ENCODE measurements around the gene DPPA2.

The DPPA2 gene

GRCh38 chr3:109278546-109278945, 37.8 kb downstream of the DPPA2 start:
- Histone ChIP-seq H3K4me1 (ENCODE audit: low read length) (no peaks in the 10 kb centered on the region), H3K4me2 (ENCODE audit: low read length) (no peak overlapping the region), H3K4me3 (ENCODE audit: low read length) (no peak overlapping the region), H2AFZ (ENCODE audit: low read depth, low read length) (no peak overlapping the region), H3K27me3 (ENCODE audit: low read depth, low read length) (0 out of 2 replicates have a peak, but pooled peaks cover 4% of the 10 kb centered on the region), H3K79me2 (ENCODE audit: low read length) (no peaks in the 10 kb centered on the region), H3K36me3 (replicated peaks; ENCODE audit: low read depth, low read length) (no peaks in the 10 kb centered on the region), H4K20me1 (ENCODE audit: insufficient read depth, low read length) (no peaks in the 10 kb centered on the region), H3K9ac (ENCODE audit: low read length) (no peak overlapping the region), H3K9me3 (ENCODE audit: insufficient read depth, low read length) (no peaks in the 10 kb centered on the region), H3K27ac (ENCODE audit: low read length) (no peak overlapping the region)
- TF ChIP-seq EZH2phosphoT487 (IDR thresholded peaks at IDR 0.05; ENCODE audit: low read depth) (no peak), CTCF (IDR thresholded peaks at IDR 0.05; ENCODE audit: low read depth, low read length) (no peak)

- H2AFZ ChIP-seq (ENCODE audit: low read depth, low read length) = no peak overlapping the region
- H3K79me2 ChIP-seq (ENCODE audit: low read length) = no peaks in the 10 kb centered on the region
- H4K20me1 ChIP-seq (ENCODE audit: insufficient read depth, low read length) = no peaks in the 10 kb centered on the region
- no peaks in the 10 kb centered on the region for H3K4me1 ChIP-seq (ENCODE audit: low read length)
- H3K27ac ChIP-seq (ENCODE audit: low read length) = no peak overlapping the region
- H3K4me3 ChIP-seq (ENCODE audit: low read length) = no peak overlapping the region
- no peak for TF ChIP-seq CTCF (IDR thresholded peaks at IDR 0.05; ENCODE audit: low read depth, low read length)
- TF ChIP-seq EZH2phosphoT487 (IDR thresholded peaks at IDR 0.05; ENCODE audit: low read depth) = no peak
- 0 out of 2 replicates have a peak, but pooled peaks cover 4% of the 10 kb centered on the region for H3K27me3 ChIP-seq (ENCODE audit: low read depth, low read length)
- H3K9ac ChIP-seq (ENCODE audit: low read length) = no peak overlapping the region
- no peak overlapping the region for H3K4me2 ChIP-seq (ENCODE audit: low read length)
- H3K9me3 ChIP-seq (ENCODE audit: insufficient read depth, low read length) = no peaks in the 10 kb centered on the region
- H3K36me3 ChIP-seq (replicated peaks; ENCODE audit: low read depth, low read length) = no peaks in the 10 kb centered on the region
Observed at GRCh38 chr3:109278141-109278540, 38.2 kb downstream of the DPPA2 start.

GRCh38 chr3:109275702-109276293, 40.5 kb downstream of the DPPA2 start:
- Histone ChIP-seq H3K9me3 (ENCODE audit: insufficient read depth, low read length) (no peaks in the 10 kb centered on the region), H3K4me3 (ENCODE audit: low read length) (0 out of 2 replicates have a peak overlapping the region, but pooled peaks have one; percentile 19), H3K4me1 (ENCODE audit: low read length) (no peaks in the 10 kb centered on the region), H3K79me2 (ENCODE audit: low read length) (no peaks in the 10 kb centered on the region), H3K27ac (ENCODE audit: low read length) (no peak overlapping the region), H3K27me3 (ENCODE audit: low read depth, low read length) (0 out of 2 replicates have a peak, but pooled peaks cover 4% of the 10 kb centered on the region), H3K9ac (ENCODE audit: low read length) (no peak overlapping the region), H4K20me1 (ENCODE audit: insufficient read depth, low read length) (no peaks in the 10 kb centered on the region), H3K36me3 (replicated peaks; ENCODE audit: low read depth, low read length) (no peaks in the 10 kb centered on the region), H3K4me2 (ENCODE audit: low read length) (peak overlapping the region; percentile 44), H2AFZ (ENCODE audit: low read depth, low read length) (no peak overlapping the region)
- TF ChIP-seq EZH2phosphoT487 (IDR thresholded peaks at IDR 0.05; ENCODE audit: low read depth) (no peak), CTCF (IDR thresholded peaks at IDR 0.05; ENCODE audit: low read depth, low read length) (peak; percentile 73)

- no peaks in the 10 kb centered on the region for H3K79me2 ChIP-seq (ENCODE audit: low read length)
- H4K20me1 ChIP-seq (ENCODE audit: insufficient read depth, low read length) = no peaks in the 10 kb centered on the region
- no peak for TF ChIP-seq EZH2phosphoT487 (IDR thresholded peaks at IDR 0.05; ENCODE audit: low read depth)
- TF ChIP-seq CTCF (IDR thresholded peaks at IDR 0.05; ENCODE audit: low read depth, low read length) = no peak
- no peak overlapping the region for H3K4me3 ChIP-seq (ENCODE audit: low read length)
- H2AFZ ChIP-seq (ENCODE audit: low read depth, low read length) = no peak overlapping the region
- no peaks in the 10 kb centered on the region for H3K36me3 ChIP-seq (replicated peaks; ENCODE audit: low read depth, low read length)
- no peak overlapping the region for H3K27ac ChIP-seq (ENCODE audit: low read length)
- no peak overlapping the region for H3K9ac ChIP-seq (ENCODE audit: low read length)
- no peaks in the 10 kb centered on the region for H3K27me3 ChIP-seq (ENCODE audit: low read depth, low read length)
- H3K9me3 ChIP-seq (ENCODE audit: insufficient read depth, low read length) = no peaks in the 10 kb centered on the region
- H3K4me1 ChIP-seq (ENCODE audit: low read length) = peaks cover 15% of the 10 kb centered on the region
- H3K4me2 ChIP-seq (ENCODE audit: low read length) = no peak overlapping the region
Observed at GRCh38 chr3:109270779-109271178, 45.5 kb downstream of the DPPA2 start.

Measured in OCI-LY3 (cell line).